ENCODE results near the gene STKLD1.
"Not testable (repeated sequence)": the region's sequence is repeated elsewhere in the genome, so short reads cannot be mapped to it uniquely, and the experiment has no call there.

Gene STKLD1

DNA sequence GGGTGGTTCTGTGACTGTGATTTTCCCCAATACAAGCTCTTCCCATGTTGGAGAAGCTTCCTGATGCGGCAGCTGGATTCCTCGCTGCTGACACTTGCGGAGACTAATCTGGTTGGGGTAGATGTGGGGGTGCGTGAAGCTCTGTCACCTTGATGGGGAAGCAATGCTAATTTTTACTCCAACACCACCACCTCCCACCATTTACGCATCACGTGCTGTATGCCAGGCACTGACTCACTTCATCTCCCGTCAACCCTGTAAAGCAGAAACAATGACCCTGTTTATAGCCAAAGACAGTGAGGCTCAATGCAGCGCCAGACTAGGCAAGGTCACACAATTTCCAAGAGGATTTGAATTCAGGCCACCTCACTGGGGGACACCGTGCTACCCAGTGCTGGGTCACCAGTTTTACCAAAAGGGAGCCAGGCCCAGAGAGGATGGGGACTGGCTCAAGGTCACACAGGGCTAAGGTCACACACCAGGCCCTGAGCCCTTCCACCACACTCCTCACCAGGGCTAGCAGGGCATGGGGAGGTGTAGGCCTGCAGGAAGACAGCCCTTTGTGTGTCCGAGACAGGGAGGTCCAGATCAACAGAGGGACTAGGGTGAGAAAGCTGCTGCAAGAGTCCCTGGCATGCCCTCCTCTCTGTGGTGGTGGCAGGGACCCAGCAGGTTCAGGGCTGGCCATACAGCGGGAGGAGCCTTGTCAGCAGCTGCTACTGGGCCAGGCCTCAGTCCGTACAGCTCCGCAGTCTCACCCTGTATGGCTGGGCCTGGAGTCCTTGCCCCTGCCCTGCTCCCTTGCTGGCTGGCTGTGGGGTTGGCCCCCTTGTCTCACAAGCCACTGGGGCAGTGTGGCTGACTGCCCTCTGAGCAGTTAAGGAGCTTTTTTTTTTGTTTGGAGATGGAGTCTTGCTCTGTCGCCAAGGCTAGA, 3.3 kb downstream of the STKLD1 start:
- DNase-seq (ENCODE audit: low read depth, low spot score): no peak
- no peak overlapping the region for H3K4me3 ChIP-seq (ENCODE audit: low read length)

DNA sequence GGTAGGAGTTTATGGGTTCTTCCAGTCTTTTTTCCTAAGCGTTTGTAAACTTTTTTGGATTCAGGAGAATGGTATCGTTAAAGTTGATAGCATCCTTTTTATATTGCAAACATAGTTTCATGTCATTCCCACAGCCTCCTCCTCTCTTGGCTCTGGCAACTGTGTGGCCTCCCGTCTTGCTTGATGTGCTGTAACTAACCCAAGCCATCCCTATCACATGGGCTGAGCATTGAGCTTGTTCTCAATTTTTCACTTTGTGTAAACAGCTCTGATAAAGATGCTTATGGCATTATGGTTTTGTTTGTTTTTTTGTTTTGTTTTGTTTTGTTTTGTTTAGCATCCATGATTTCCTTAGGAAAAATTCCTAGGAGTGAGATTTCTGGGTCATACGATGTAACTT, 4.6 kb downstream of the STKLD1 start:
- DNase-seq (ENCODE audit: low read depth, low spot score): no peak
- no peak overlapping the region for H3K4me3 ChIP-seq (ENCODE audit: low read length)

DNA sequence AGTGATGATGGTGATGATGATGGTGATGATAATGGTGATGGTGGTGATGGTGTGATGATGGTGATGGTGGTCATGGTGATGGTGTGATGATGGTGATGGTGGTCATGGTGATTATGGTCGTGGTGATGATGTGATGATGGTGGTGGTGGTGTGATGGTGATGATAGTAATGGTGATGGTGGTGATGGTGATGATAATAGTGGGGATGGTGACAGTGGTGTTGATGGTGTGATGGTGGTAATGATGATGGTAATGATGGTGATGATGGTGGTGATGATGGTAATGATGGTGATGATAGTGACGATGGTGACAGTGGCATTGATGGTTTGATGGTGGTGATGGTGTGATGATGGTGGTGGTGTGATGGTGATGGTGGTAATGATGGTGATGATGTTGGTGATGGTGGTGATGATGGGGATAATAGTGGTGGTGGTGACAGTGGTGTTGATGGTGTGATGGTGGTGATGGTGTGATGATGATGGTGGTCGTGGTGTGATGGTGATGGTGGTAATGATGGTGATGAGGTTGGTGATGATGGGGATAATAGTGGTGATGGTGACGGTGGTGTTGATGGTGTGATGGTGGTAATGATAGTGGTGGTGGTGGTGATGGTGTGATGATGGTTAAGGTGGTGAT, 6.5 kb downstream of the STKLD1 start:
- H3K4me3 ChIP-seq (ENCODE audit: low read length): no peak overlapping the region

DNA sequence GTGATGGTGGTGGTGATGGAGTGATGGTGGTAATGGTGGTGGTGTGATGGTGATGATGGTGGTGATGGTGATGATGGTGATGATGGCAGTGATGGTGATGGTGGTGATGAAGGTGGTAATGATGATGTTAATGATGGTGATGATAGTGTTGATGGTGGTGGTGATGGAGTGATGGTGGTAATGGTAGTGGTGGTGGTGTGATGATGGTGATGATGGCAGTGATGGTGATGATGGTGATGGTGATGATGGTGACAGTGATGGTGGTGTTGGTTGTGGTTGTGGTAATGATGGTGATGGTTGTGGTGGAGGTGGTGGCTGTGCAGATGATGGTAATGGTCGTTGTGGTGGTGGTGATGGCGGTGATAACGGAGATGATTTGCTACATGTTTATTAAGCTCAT, 7.3 kb downstream of the STKLD1 start:
- no peak overlapping the region for H3K4me3 ChIP-seq (ENCODE audit: low read length)
- DNase-seq (ENCODE audit: low read depth, low spot score): no peak

More for the DNA sequence above, 6.5 kb downstream of the STKLD1 start:
- DNase-seq (ENCODE audit: low read depth, low spot score): no peak

DNA sequence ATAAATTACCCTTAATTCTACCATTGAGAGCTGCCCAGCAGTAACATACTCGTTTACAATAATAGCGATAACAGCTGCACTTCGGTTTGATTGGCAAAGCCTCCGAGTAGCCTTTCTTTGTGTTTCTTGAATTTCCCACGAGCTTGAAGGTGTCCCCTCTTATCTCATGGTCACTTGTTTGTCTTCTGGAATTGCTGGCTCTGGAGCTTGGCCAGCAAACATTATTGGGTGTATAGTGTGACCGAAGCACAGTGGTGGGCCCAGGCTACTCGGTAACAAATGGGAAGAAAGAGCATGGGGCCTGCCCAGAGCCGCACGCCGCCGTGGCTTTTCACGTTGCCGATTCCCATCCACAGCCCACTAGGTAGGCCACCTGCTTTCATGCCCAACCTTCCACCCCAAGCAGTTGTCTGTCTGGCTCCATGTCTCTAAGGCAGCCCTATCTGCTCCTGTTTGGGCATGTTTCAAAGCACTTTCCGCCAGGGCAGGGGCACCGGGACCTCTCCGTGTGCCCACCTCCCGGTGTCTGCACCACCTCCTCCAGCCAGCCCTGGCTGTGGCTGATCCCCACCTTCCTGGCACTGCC, 8.7 kb downstream of the STKLD1 start:
- H3K4me3 ChIP-seq (ENCODE audit: low read length): no peak overlapping the region
- DNase-seq (ENCODE audit: low read depth, low spot score): no peak

DNA sequence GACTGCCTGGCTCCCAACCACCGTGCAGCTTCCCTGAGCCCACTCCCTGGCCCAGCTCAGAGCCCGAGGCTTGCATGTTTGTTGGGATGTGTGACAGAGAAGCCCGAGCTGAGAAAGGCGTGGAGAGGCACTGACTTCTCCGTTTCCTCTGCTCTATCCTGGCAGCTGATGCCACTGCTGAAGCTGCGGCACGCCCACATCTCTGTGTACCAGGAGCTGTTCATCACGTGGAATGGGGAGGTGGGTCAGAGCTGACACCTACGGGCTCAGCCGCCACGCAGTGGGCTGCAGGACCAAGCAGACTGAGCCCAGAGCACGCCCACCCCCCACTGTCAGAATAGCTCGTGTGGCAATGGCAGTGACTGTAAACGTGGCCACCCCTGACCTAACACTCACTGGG, 9.3 kb downstream of the STKLD1 start:
- H3K4me3 ChIP-seq (ENCODE audit: low read length): no peak overlapping the region
- no peak for DNase-seq (ENCODE audit: low read depth, low spot score)

DNA sequence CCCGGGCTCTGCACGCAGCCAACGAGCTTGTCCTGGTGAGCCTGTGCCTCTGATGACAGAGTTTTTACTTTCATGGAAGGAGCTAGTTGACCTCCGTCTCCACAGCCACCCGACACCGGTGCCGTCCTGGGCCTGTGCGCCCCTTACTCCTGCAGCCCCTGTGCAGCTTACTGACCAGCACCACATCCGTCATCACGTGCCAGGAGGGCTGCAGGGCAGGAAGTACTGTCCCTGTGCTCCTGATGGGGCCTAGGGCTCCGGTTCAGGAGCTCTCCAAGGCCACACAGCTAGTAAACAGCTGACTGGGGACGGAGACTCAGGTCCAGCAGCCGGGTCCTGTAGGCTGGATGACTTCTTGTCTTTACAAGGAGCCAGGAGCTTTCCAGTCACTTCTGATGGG, 10.2 kb downstream of the STKLD1 start:
- no peak overlapping the region for H3K4me3 ChIP-seq (ENCODE audit: low read length)
- no peak for DNase-seq (ENCODE audit: low read depth, low spot score)

DNA sequence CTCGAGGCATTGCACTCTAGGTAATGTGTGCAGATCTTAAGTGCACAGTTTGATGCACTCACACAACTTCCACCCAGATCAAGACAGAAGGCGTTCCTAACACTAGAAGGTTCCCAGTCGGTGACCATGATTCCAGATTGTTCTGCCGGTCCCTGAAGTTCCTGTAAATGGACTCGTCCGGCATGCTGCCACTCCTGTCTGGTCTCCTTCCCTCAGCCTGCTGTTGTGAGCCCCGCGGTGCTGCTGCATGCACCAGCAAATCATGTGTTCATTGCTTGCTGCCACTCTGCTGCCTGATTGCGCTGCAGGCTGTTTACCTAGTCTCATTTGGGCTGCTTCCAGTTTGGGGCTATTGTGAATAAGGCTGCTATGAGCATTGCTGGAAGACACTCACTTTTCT, 11.5 kb downstream of the STKLD1 start:
- DNase-seq (ENCODE audit: low read depth, low spot score): no peak

DNA sequence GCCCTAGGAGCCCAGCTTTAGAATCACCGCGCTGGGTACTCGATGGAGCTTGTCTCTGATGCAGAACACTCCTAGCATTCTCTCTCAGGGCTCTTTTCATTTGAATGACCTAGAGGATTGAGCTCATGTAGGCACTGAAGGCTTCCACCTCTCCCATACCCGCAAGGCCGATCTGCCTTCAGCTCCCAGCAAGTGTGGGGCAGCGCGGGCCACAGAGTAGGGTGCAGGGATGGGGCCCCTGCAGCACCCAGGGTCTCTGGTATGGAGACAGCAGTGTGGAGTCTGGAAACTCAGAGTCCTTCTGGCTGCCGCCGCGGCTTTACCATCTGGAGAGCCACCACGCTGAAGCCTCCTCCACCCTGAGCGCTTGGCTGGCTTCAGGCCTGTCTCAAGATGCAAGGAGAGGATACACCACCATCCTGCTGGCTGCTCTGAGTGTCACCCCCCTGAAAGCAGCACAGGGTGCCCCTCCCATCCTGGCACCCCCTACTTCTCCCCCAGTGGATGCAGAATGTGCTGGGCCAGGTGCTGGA, 12.9 kb downstream of the STKLD1 start:
- DNase-seq (ENCODE audit: low read depth, low spot score): no peak
- H3K4me3 ChIP-seq (ENCODE audit: low read length): no peak overlapping the region

More for the DNA sequence above, 11.5 kb downstream of the STKLD1 start:
- no peak overlapping the region for H3K4me3 ChIP-seq (ENCODE audit: low read length)

DNA sequence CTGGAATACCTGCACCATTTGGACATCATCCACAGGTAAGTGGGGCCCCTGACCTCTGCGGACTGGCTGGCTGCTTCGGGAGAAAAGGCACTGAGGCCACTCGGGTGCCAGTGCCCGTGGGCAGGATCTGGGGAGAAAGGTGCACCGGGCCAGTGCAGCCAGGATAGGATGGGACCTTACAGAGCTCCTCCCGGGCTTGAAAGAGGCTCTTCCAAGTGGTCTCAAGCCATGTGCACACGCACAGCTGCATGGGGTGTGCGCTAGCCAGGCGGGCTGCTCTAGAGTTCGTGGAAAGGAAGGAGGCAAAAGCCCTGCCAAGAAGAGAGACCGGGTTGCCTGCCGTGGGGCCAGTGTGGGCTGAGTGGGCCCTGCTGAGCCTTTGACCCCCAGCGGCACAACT, 13.4 kb downstream of the STKLD1 start:
- no peak overlapping the region for H3K4me3 ChIP-seq (ENCODE audit: low read length)
- no peak for DNase-seq (ENCODE audit: low read depth, low spot score)

DNA sequence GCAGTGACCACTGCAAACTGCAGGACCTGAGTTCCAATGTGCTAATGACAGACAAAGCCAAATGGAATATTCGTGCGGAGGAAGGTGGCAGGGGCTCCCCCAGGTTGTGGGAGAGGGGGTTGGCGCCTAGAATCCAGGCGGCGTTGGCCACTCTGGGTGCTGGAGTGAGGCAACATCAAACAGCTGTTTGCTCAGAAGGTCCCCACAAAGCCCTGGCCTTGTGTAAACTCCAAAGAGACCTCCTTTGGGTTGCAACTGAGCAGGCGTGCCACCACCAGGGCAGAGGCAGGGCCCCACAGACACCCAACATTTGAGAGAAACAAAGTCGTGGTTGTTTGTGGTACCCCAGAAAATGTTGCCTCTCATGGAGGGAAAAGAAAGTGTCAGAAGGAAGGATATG, 14.5 kb downstream of the STKLD1 start:
- H3K4me3 ChIP-seq (ENCODE audit: low read length): no peak overlapping the region
- no peak for DNase-seq (ENCODE audit: low read depth, low spot score)

DNA sequence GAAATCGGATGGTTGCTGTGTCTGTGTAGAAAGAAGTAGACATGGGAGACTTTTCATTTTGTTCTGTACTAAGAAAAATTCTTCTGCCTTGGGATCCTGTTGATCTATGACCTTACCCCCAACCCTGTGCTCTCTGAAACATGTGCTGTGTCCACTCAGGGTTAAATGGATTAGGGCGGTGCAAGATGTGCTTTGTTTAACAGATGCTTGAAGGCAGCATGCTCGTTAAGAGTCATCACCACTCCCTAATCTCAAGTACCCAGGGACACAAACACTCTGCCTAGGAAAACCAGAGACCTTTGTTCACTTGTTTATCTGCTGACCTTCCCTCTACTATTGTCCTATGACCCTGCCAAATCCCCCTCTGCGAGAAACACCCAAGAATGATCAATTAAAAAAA, 15.3 kb downstream of the STKLD1 start:
- not testable (repeated sequence) for H3K4me3 ChIP-seq (ENCODE audit: low read length); DNase-seq (ENCODE audit: low read depth, low spot score)

DNA sequence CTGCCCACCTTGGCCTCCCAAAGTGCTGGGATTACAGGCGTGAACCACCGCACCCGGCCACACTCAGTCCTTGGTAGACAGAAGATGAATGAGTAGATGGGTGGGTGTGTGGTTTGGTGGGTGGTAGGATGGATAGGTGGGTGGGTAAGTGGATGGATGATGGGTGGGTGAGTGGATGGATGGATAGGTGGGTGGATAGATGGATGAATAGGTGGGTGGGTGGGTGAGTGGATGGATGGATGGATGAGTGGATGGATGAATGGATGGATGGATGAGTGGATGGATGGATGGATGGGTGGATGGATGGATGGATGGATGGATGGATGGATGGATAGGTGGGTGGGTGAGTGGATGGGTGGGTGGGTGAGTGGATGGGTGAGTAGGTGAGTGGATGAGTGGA, 16.1 kb downstream of the STKLD1 start:
- H3K4me3 ChIP-seq (ENCODE audit: low read length); DNase-seq (ENCODE audit: low read depth, low spot score): not testable (repeated sequence)

DNA sequence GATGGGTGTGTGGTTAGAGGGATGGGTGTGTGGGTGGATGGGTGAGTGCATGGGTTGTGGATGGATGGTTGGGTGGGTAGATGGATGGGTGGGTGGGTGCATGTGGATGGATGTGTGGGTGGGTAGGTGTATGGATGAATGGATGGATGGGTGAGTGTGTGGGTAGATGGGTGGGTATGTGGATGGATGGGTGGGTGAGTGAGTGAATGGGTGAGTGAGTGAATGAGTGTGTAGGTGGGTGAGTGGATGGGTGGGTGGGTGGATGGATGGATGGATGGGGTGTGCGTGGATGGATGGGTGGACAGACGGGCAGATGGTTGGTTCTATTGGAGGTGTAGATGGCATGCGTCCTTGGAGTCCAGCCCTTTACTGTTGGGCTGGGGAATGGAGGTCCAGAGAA, 17.2 kb downstream of the STKLD1 start:
- no peak for DNase-seq (ENCODE audit: low read depth, low spot score)
- no peak overlapping the region for H3K4me3 ChIP-seq (ENCODE audit: low read length)

DNA sequence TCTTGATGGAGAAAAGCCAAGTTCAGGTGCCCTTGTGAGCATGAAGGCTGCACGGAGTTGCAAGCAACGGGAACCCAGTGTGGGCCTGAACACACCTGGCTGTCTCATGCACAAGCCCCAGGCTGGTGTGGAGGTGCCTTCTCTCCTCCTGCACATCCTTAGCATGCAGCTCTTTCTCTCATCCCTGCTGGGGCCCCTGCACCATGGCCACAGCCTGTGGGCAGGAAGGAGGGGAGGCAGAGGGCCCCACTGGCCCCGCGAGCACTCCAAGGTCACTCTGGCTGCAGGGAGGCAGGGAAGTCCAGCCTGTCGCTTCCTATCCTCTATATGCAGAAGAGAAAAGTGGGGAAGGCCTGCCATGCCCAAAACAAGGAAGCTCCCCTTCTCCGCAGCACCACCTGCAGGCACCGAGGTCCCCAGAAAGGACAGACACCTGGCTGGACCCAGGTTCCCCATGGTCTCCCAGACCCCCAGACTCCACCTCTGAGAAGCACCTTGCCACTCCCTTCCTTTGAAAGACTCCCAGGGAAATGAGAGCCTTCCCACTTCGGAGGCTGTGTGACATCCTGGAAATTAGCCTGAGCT, 18.6 kb downstream of the STKLD1 start:
- no peak overlapping the region for H3K4me3 ChIP-seq (ENCODE audit: low read length)
- DNase-seq (ENCODE audit: low read depth, low spot score): no peak

DNA sequence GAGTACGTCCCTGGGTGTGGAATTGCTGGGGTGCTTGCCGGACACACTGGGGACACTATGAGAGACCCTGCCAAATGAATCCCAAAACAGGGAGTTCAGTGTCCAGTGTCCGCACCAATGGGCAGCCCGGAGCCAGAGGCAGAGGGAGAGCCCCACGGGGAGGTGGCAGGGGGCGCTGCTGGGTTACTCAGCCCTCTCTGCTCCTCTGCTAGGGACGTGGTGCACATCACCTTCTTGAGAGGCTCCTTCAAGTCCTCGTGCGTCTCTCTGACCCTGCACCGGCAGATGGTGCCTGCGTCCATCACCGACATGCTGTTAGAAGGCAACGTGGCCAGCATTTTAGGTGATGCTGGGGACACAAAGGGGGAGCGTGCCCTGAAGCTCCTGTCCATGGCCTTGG, 20.8 kb downstream of the STKLD1 start:
- H3K4me3 ChIP-seq (ENCODE audit: low read length): no peak overlapping the region
- DNase-seq (ENCODE audit: low read depth, low spot score): no peak

DNA sequence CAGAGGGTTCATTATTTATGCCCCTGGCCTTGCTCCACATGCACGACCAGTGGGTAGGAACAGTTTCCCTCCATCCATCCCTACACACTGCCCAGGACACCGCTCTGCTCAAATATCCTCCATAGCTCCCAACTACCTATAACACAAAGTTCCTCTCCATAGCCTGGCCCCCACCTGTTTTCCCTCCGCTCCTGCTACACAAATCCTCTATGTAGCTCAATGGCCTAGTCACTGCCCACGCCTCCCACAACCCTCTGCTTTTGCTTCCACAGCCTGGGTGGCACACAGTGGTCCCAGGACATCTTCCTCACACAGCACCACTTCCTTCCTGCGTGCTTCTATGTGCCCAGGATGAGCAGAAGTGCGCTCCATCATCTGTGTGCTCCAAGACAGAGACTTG, 21.2 kb downstream of the STKLD1 start:
- H3K4me3 ChIP-seq (ENCODE audit: low read length): no peak overlapping the region
- no peak for DNase-seq (ENCODE audit: low read depth, low spot score)

DNA sequence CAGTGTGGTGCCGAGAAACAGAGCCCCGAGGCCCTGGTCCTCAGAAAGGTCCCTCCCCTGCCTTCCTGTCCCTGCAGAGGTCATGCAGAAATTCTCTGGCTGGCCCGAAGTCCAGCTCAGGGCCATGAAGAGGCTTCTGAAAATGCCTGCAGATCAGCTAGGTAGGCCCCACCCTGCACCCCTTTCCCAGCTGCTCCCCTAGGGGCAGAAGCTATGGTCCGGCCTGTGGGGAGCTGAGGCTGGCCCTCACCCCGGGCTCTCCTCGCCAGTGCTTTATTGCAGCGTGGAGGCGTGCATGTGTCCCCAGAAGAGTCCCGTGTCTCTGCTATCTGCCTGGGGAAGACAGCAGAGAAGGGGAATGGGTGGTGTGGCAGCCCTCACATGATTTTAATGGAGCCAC, 21.7 kb downstream of the STKLD1 start:
- no peak for DNase-seq (ENCODE audit: low read depth, low spot score)
- H3K4me3 ChIP-seq (ENCODE audit: low read length): no peak overlapping the region

DNA sequence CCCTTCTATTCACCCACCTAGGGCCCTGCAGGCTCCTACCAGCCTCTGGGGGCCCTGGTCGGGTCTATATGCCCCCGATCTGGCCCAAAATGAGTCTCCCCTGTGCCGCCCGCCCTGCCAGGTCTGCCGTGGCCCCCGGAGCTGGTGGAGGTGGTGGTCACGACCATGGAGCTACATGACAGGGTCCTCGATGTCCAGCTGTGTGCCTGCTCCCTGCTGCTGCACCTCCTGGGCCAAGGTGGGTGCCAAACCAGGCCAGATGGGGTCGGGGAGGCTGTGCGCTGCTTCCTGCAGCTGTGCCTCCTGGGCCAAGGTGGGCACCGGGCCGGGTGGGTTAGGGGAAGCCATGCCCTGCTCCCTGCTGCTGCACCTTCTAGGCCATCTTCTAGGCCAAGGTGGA, 24.1 kb downstream of the STKLD1 start:
- no peak for DNase-seq (ENCODE audit: low read depth, low spot score)
- no peak overlapping the region for H3K4me3 ChIP-seq (ENCODE audit: low read length)

DNA sequence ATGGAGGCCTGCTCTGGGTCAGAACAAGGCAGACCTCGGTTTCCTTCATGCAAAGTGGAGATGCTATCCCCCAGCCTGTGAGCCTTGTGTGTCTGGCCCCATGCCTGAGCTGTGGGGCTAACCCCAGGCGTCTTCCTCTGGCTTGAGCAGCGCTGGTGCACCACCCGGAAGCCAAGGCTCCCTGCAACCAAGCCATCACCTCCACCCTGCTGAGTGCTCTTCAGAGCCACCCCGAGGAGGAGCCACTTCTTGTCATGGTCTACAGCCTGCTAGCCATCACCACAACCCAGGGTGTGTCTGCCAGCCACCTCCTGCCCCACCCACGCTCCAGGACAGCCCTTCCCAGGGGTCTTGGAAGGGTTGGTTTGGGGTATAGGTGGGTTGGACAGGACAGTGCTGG, 25.4 kb downstream of the STKLD1 start:
- no peak for DNase-seq (ENCODE audit: low read depth, low spot score)
- H3K4me3 ChIP-seq (ENCODE audit: low read length): no peak overlapping the region
